ENCODE measurements around the gene ITM2C.

ITM2C gene

DNA sequence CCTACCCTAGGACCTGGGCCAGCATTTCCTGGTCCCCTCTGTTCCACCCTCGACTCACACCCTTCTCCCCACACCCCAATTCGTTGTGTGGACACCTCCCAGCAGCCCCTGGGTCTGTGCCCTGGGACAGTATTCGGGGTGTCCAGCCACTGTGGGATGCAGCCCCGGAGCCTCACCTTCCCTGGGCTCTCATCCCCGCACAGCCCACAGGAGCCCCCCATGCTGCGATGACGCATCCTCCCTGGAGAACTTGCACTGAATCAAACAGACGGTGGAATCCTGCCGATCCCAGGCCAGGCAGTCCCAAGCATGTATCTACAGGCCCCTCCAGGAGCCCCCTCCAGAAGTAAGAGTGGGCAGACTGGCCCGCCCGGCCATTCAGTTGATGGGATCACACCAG, 9.7 kb downstream of the ITM2C start:
- no peak for DNase-seq

DNA sequence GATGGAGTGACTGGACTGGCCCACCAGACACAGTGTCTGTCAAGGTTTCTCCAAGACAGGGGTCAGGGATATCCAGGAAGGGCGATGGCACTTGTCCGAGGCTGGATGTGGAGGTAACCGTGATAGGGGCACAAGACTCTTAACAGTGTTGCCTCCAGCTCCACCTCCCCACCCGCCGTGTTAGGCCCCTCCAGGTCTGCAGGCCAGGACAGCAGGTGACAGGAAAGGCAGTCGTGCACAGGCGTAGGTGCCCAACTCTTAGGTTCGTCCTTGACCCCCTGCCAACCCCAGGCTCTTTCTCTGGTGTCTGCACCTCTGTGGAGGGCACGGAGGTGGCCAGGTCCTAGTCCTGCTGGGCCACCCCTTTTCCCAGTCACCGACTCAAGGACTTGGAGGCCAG, 10.1 kb downstream of the ITM2C start:
- no peak for DNase-seq

DNA sequence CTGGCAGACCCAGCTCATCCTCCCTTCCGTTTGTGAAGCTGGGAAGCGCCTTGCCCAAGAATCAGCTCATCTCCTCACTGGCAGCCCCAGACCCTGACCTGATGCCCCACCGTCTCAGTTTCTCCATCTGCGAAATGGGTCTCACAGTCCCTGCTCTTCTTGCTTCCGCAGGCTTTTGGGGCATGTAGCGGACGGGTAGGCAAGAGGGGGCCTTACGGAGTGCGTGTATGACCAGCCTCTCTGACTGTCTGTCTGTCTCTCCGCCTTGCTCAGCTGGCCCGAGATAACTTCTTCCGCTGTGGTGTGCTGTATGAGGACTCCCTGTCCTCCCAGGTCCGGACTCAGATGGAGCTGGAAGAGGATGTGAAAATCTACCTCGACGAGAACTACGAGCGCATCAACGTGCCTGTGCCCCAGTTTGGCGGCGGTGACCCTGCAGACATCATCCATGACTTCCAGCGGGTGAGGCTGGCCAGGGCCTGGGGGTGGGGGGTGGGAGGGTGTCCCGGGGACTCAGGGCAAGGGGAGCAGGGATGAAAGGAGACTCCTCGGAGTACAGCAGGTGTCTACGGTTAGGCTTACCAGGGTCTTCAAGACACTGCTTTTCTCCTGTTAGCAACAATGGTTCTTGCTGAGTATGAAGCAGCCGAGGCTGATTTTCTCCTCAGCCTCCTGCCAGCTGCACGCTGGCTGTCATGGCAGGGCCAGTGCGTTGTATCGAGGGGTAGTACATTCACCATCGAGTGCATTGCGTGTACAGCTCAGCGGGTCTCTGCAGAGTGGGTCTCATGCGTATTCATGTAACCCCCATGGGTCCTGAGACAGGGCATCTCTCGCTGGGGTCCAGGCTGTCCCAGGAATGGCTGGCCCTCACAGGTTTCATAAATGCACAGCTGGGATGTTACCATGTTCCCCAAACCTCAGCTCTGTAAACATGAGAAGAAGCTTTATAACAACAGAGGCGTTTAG, 10.9 kb downstream of the ITM2C start:
- DNase-seq, result no peak

DNA sequence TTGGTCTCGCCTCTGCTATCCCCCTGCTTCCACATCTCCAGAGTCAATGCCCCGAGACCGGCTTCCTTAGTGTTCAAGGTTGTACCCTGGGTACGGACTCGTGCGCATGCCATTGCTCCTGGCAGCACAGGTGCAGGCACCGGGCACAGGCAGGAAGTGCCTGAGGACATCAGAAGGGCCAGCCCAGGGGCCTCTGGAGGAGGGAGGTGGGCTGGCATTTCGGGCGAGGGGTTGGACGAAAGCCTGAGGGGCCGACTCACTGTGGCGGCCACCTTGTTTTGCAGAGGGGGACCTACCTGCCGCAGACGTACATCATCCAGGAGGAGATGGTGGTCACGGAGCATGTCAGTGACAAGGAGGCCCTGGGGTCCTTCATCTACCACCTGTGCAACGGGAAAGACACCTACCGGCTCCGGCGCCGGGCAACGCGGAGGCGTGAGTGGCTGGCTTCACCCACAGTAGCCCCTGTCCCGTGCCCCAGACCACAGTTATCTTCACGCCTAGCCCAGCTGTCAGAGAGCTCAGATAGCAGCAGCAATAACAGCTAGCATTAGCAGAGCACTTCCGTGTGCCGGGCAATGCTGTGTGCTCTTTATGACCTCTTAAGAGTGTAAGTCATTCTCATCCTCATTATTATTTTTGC, 12.5 kb downstream of the ITM2C start:
- no peak for DNase-seq

GRCh38 chr2:230877759-230878598, 13.2 kb downstream of the ITM2C start:
- no peak for DNase-seq

GRCh38 chr2:230878599-230879188, 14.0 kb downstream of the ITM2C start:
- DNase-seq, result no peak

DNA sequence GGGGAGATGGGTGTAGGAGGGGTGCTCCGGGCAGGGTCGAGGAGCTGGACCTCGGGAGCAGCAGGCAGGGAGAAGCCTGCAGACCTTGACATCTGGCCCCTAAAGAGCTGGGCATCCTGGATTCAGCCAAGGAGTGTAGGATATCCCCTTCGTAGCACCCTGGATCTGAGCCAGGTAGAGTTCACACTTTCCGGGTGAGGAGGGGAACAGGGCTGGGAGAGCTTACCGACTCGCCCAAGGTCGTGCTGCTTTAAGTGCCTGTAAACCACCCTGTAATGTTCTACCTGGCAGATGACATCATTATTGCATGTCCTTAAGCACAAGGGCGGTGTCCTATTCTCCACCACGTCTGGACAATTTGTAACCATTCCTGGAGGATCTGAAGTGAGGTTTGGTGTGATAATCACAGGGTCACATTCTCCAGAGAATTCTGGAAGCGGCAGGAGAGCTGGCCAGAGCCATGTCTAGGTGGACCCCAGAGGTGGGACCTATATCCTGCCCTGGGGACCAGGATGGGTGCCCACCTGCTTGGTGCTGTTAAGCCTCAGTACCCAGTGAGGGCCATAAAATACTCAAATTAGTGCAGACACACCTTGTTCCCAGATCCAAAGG, 14.6 kb downstream of the ITM2C start:
- no peak for DNase-seq

DNA sequence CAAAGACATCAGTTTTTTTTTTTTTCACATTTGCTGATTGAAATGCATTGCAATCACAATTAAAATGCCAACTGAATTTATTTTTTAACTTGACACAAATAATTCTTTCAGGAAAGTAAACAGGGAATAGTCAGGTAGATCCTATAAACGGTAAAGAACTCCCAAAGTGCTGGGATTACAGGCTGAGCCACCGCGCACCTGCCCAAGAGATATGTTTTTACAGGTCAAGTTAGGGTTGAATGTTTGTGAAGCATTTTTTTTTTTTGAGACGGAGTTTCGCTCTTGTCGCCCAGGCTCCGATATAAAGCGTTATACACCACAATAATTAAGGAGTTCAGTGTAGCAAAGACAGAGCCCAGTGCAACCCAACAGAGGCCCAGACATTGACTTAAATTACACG, 15.1 kb downstream of the ITM2C start:
- DNase-seq, result no peak

DNA sequence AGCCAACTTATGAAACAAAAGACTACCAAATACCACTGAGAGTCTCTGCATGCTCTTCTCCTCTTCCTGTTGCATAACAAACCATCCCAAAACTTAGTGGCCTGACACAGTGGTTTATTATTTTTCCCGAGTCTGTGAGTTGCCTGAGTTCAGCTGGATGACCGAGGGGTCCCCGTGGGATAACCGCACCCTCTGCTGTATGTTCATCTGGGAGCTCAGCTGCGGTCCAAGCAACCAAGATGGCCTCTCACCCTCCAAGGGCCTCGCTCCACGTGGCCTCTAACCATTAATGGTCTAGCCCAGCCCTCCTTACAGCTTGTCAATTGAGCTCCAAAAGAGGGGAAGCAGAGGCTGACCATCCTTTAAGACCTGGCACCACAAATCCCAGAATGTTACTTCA, 17.1 kb downstream of the ITM2C start:
- no peak for DNase-seq

GRCh38 chr2:230885463-230886130, 20.9 kb downstream of the ITM2C start:
- no peak for DNase-seq

DNA sequence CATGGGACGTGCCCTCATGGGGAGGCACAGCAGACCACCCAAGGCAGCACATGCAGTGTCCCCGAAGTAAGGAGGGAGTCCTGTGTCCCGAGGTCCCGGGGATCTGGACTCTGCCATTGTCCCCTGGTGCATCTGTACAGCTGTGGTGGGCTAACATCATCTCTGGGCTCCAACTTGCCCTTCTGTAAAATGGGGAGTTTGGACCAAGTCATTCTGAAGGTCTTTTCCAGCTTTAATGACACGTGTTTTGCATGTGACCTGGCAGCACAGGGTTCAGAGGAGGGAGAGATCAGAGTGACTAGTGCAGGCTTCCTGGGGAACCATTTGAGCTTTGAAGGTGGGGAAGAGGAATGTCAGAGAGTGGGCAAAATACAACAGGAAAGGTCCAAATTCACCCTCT, 21.5 kb downstream of the ITM2C start:
- no peak for DNase-seq

DNA sequence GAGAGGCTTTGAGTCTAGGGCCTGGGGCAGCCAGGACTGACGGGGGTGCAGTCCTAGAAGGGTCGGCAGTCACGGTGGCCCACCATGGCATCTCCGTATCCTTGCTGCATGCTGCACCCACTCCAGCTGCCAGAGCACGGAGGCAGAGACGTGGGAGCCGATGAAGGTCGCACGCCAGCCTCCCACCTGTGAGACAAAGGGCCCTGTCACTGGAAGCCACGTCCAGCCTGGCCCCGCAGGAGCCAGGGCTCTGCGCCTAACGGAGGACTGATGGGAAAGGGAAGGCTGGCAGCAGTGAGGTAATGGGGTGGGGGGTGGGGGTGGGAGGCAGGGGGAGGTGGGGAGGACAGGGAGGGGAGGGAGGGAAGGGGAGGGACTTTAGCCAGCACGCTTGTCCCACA, 21.9 kb downstream of the ITM2C start:
- DNase-seq, result no peak

DNA sequence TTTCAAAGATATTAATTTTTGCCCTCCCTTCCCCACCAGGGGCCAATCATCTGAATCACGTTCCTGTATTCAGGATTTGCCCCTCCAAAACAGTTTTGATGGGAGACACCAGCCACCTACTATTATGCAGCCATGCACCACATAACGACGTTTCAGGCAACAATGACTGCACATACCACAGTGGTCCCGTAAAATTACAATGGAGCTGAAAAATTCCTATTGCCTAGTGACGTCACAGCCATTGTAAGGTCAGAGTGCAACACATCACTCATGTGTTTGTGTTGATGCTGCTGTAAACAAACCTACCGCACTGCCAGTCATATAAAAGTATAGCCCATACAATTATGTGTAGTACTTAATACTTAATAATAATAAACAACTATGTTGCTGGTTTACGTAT, 22.6 kb downstream of the ITM2C start:
- DNase-seq, result no peak

GRCh38 chr2:230888824-230889400, 24.2 kb downstream of the ITM2C start:
- DNase-seq, result no peak

- no peak for DNase-seq
Observed at GRCh38 chr2:230889911-230890601, 25.3 kb downstream of the ITM2C start.

- DNase-seq, result no peak
Observed at GRCh38 chr2:230890646-230891045, 25.9 kb downstream of the ITM2C start.

DNA sequence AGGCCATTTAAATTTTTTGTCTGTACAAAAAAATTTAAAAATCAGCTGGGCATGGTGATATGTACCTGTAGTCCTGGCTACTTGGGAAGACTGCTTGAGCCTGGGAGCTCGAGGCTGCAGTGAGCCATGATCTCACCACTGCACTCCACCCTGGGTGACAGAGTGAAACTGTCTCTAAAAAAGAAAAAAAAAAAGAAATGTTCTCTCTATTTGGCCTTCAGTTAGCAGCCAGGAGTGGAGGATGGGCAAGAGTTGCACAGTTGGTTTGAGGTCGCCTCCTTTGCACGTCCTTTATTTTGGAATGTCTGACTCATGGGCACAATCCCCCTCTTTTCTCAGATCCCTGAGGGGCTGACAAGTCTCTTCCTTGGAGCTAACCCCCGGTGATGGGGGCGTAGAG, 26.3 kb downstream of the ITM2C start:
- DNase-seq, result no peak

- no peak for DNase-seq
Observed at GRCh38 chr2:230891509-230891908, 26.8 kb downstream of the ITM2C start.

- no peak for DNase-seq
Observed at GRCh38 chr2:230893338-230893737, 28.6 kb downstream of the ITM2C start.

DNA sequence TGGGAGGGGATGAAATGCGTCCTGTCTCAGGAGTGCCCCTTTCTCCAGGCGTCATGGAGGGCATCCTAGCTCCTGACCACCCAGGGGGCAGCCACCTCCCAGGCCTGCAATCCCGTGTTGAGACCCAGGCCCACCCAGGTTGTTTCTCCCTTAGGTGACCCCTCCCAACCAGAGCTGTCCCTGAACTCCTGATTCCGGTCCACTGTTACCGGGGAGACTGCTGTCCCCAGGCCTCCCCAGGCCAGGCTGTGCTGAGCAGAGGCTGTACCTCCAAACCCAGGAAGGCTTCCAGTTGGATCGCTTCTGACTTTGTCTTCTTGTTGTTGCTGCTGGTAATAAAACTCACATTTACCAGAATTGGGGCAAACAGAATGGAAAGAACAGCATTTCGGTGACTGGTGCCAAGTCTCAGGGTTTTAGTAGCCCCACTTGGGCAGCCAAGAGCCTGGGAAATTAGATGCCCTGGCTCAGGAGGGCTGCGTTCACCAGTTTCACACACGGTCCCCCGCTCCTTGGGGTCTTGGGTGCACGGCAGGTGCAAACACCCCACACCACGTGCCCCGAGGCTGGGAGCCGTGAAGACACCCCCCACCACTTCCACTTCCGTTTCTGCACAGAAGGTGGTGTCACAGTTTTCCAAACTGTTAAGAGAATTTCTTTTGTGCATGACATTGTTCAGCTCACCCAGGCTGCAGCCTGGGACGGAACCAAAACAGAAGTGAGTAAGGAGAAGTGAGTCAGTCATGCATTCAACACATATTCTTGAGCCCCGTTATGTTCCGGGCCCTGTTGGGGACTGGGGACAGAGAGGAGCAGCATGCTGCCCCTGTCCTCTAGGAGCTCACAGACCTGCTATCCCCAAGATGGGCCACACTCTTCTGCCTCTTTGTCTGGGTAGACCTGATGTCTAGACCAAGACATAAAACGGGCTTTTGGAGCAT, 29.4 kb downstream of the ITM2C start:
- DNase-seq, result no peak
